IMR-90 (cell line): ENCODE measurements around the gene TSTD2.

Experiments used
- BHLHE40 ChIP-seq: fragments of 150-350 bp; IDR thresholded peaks from 2 replicates; pipeline ENCODE4 v1.6.1; 2016; ENCODE audit warnings: mild to moderate bottlenecking, low read depth, low read length
- CEBPB ChIP-seq: IDR thresholded peaks from 2 replicates; pipeline ENCODE4 v1.6.1; 2012; ENCODE audit warnings: low read depth, low read length, improper control_type of control experiment
- CHD1 ChIP-seq: IDR thresholded peaks from 2 replicates; pipeline ENCODE4 v1.6.1; 2012; ENCODE audit warnings: low read depth, low read length, improper control_type of control experiment
- CTCF ChIP-seq: conservative IDR thresholded peaks from 2 replicates; pipeline ENCODE4 v1.5.1; 2012; ENCODE audit warnings: mild to moderate bottlenecking, low read depth, low read length, improper control_type of control experiment
- MAFK ChIP-seq: IDR thresholded peaks from 2 replicates; pipeline ENCODE4 v1.6.1; 2012; ENCODE audit warnings: low read depth, low read length, improper control_type of control experiment
- MXI1 ChIP-seq: IDR thresholded peaks from 2 replicates; pipeline ENCODE4 v1.6.1; 2012; ENCODE audit warnings: low read depth, mild to moderate bottlenecking, low read length, moderate library complexity, borderline replicate concordance
- POLR2A ChIP-seq: IDR thresholded peaks from 2 replicates; pipeline ENCODE4 v1.6.1; 2012; ENCODE audit warnings: mild to moderate bottlenecking, low read depth, low read length
- RAD21 ChIP-seq: IDR thresholded peaks from 2 replicates; pipeline ENCODE4 v1.6.1; 2012; ENCODE audit warnings: low read length, improper control_type of control experiment
- RCOR1 ChIP-seq: IDR thresholded peaks from 2 replicates; pipeline ENCODE4 v1.6.1; 2012; ENCODE audit warnings: mild to moderate bottlenecking, low read length, improper control_type of control experiment; ENCODE audit not compliant: insufficient replicate concordance
- RFX5 ChIP-seq: IDR thresholded peaks from 2 replicates; pipeline ENCODE4 v1.8.0; 2012; ENCODE audit warnings: low read depth, mild to moderate bottlenecking, low read length, moderate library complexity
- SMC3 ChIP-seq: fragments of 150-350 bp; IDR thresholded peaks from 2 replicates; pipeline ENCODE4 v1.6.1; 2016; ENCODE audit warnings: low read depth, mild to moderate bottlenecking, antibody characterized with exemption, low read length, moderate library complexity
- USF2 ChIP-seq: fragments of 150-350 bp; IDR thresholded peaks from 2 replicates; pipeline ENCODE4 v1.6.1; 2017; ENCODE audit warnings: mild to moderate bottlenecking, antibody characterized with exemption, low read length, low read depth

- no peak for TF ChIP-seq SMC3
- TF ChIP-seq MXI1, result no peak
- no peak for TF ChIP-seq CTCF
- no peak for TF ChIP-seq RFX5
- no peak for TF ChIP-seq USF2
- no peak for TF ChIP-seq POLR2A
- TF ChIP-seq CEBPB, result no peak
- TF ChIP-seq RAD21, result no peak
- TF ChIP-seq CHD1, result no peak
- TF ChIP-seq RCOR1, result no peak
- TF ChIP-seq BHLHE40, result no peak
- no peak for TF ChIP-seq MAFK
Observed at GRCh38 chr9:97638666-97639065, 5.5 kb upstream of the TSTD2 start.
